Measurements from ENCODE around the gene GDF3.

Gene GDF3

DNA sequence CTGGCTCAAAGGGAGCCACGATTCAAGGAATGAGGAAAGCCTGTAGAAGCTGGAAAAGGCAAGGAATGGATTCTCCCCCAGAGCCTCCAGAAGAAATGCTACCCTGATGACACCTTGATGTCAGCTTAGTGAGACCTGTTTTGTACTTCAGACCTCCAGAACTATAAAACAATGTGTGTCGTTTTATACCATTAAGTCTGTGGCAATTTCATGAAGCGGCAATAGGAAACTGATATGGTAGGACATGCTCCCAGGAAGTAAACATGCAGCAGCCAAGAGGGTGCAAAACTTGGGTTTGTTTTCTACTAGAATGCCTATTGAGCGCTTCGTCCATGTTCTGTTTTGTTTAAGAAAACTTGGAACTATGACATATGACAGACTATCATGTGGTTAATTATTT, 27.4 kb downstream of the GDF3 start:
- no peak overlapping the region for H3K4me3 ChIP-seq (ENCODE audit: low read depth in 1 of 5, low read length in 5 of 5)
- H3K27me3 ChIP-seq (ENCODE audit: control insufficient read depth in 5 of 5, insufficient read depth in 4 of 5, low read length in 5 of 5), result no peaks in the 10 kb centered on the region
- no peaks in the 10 kb centered on the region for H3K9me3 ChIP-seq (ENCODE audit: control insufficient read depth in 5 of 5, low read length in 5 of 5)
- no peaks in the 10 kb centered on the region for H3K4me1 ChIP-seq (ENCODE audit: control insufficient read depth in 5 of 5, insufficient read depth in 5 of 5, low read length in 5 of 5)
- no peaks in the 10 kb centered on the region for H3K36me3 ChIP-seq (ENCODE audit: control insufficient read depth in 5 of 5, insufficient read depth in 5 of 5, low read length in 5 of 5)
- no peak overlapping the region for H3K27ac ChIP-seq (ENCODE audit: low read depth, low read length)
- H3K9ac ChIP-seq (ENCODE audit: low read length in 5 of 5), result no peak overlapping the region

DNA sequence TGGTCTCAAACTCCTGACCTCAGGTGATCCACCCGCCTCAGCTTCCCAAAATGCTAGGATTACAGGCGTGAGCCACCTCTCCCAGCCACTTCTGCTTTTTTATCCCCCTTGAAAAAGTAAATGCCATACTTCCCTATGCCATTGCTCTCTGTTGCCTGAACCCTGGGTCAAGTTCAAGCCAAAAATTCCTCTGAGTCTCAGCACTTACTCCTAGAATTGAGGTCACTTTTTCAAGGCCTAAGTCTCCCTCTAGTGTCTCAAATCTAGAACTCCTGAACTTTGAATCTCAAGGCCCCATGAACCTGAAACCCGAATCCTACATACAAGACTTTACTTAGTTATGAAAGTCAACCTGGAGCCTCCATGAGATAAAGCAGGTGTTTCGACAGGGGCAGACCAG, 28.4 kb downstream of the GDF3 start:
- no peak overlapping the region for H3K9ac ChIP-seq (ENCODE audit: low read length in 5 of 5)
- no peaks in the 10 kb centered on the region for H3K27me3 ChIP-seq (ENCODE audit: control insufficient read depth in 5 of 5, insufficient read depth in 4 of 5, low read length in 5 of 5)
- no peaks in the 10 kb centered on the region for H3K4me1 ChIP-seq (ENCODE audit: control insufficient read depth in 5 of 5, insufficient read depth in 5 of 5, low read length in 5 of 5)
- no peak overlapping the region for H3K4me3 ChIP-seq (ENCODE audit: low read depth in 1 of 5, low read length in 5 of 5)
- no peaks in the 10 kb centered on the region for H3K9me3 ChIP-seq (ENCODE audit: control insufficient read depth in 5 of 5, low read length in 5 of 5)
- H3K27ac ChIP-seq (ENCODE audit: low read depth, low read length), result no peak overlapping the region
- no peaks in the 10 kb centered on the region for H3K36me3 ChIP-seq (ENCODE audit: control insufficient read depth in 5 of 5, insufficient read depth in 5 of 5, low read length in 5 of 5)

DNA sequence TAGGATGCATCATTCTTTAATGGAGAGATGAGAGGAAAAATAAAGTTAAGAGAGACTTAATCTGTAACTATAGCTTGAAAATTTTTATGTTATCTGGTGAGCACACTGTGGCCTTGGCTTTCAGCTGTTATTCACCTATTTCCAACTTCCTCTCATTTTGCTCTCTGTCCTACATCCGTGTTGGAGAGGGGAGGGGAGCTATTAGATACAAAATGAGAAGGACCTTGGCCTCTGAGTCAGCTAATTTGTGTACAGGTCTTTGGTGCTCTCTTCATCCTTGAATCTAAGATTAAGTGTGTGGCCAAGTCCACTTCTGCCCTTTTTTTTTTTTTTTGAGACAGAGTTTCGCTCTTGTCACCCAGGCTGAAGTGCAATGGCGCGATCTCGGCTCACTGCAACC, 29.0 kb downstream of the GDF3 start:
- Histone ChIP-seq H3K4me3 (ENCODE audit: low read depth in 1 of 5, low read length in 5 of 5) (no peak overlapping the region), H3K27ac (ENCODE audit: low read depth, low read length) (no peak overlapping the region), H3K9me3 (ENCODE audit: control insufficient read depth in 5 of 5, low read length in 5 of 5) (no peaks in the 10 kb centered on the region), H3K36me3 (ENCODE audit: control insufficient read depth in 5 of 5, insufficient read depth in 5 of 5, low read length in 5 of 5) (no peaks in the 10 kb centered on the region), H3K4me1 (ENCODE audit: control insufficient read depth in 5 of 5, insufficient read depth in 5 of 5, low read length in 5 of 5) (no peaks in the 10 kb centered on the region), H3K27me3 (ENCODE audit: control insufficient read depth in 5 of 5, insufficient read depth in 4 of 5, low read length in 5 of 5) (no peaks in the 10 kb centered on the region), H3K9ac (ENCODE audit: low read length in 5 of 5) (no peak overlapping the region)

DNA sequence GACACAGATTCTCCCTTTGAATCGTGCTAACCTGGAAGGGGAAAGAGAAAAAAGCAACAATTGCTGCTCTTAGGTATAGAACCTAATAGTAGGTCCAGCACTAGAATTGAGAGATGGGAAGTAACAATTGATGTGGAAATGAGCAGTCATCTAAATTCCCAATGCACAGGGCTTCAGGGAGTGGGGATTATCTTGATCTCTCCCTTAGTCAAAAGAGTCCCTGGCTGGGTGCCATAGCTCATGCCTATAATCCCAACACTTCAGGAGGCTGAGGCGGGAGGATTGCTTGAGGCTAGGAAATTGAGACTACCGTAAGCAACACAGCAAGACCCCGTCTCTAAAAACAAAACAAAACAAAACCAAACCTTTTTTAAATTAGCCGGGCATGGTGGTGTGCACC, 33.8 kb downstream of the GDF3 start:
- no peaks in the 10 kb centered on the region for H3K27me3 ChIP-seq (ENCODE audit: control insufficient read depth in 5 of 5, insufficient read depth in 4 of 5, low read length in 5 of 5)
- H3K9me3 ChIP-seq (ENCODE audit: control insufficient read depth in 5 of 5, low read length in 5 of 5), result no peaks in the 10 kb centered on the region
- no peaks in the 10 kb centered on the region for H3K4me1 ChIP-seq (ENCODE audit: control insufficient read depth in 5 of 5, insufficient read depth in 5 of 5, low read length in 5 of 5)
- H3K4me3 ChIP-seq (ENCODE audit: low read depth in 1 of 5, low read length in 5 of 5), result no peak overlapping the region
- no peaks in the 10 kb centered on the region for H3K36me3 ChIP-seq (ENCODE audit: control insufficient read depth in 5 of 5, insufficient read depth in 5 of 5, low read length in 5 of 5)
- no peak overlapping the region for H3K9ac ChIP-seq (ENCODE audit: low read length in 5 of 5)
- H3K27ac ChIP-seq (ENCODE audit: low read depth, low read length), result no peak overlapping the region

DNA sequence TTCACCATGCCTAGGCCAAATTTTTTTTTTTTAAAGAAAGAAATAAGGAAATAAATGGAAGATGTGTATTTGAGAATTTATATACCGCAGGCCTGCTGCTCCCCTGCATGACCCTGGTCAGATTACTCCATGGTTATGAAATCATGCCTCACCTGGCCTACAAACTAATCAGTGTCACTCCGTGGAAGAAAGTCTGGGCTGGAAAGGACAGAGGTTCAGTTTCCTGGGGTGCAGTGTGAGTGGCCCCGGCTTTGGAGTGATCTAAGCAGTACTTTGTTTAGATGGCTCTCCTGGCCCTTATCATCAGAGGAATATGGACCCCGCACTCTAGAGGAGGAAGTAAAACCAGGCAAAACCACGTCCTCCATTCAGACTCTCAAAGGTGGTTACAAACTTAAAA, 39.5 kb downstream of the GDF3 start:
- no peaks in the 10 kb centered on the region for H3K9me3 ChIP-seq (ENCODE audit: control insufficient read depth in 5 of 5, low read length in 5 of 5)
- H3K9ac ChIP-seq (ENCODE audit: low read length in 5 of 5), result no peak overlapping the region
- H3K27ac ChIP-seq (ENCODE audit: low read depth, low read length), result no peak overlapping the region
- no peaks in the 10 kb centered on the region for H3K4me1 ChIP-seq (ENCODE audit: control insufficient read depth in 5 of 5, insufficient read depth in 5 of 5, low read length in 5 of 5)
- no peak overlapping the region for H3K4me3 ChIP-seq (ENCODE audit: low read depth in 1 of 5, low read length in 5 of 5)
- no peaks in the 10 kb centered on the region for H3K27me3 ChIP-seq (ENCODE audit: control insufficient read depth in 5 of 5, insufficient read depth in 4 of 5, low read length in 5 of 5)
- no peaks in the 10 kb centered on the region for H3K36me3 ChIP-seq (ENCODE audit: control insufficient read depth in 5 of 5, insufficient read depth in 5 of 5, low read length in 5 of 5)

DNA sequence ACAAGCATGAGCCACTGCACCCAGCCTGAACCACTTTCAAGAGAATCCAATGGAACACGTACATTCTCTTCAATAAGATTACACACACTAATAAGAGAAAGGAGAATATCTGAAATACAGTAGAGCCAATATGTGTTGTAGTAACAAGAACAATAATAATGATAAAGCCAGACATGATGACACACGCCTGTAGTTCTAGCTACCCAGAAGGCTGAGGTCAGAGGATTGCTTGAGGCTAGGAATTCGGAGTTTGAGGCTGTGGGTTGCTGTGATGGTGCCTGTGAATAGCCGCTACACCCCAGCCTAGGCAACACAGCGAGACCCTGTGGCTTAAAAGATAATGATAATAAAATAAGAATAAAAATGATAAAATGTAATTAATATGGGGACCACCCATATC, 45.5 kb downstream of the GDF3 start:
- no peak overlapping the region for H3K4me3 ChIP-seq (ENCODE audit: low read depth in 1 of 5, low read length in 5 of 5)
- no peaks in the 10 kb centered on the region for H3K27me3 ChIP-seq (ENCODE audit: control insufficient read depth in 5 of 5, insufficient read depth in 4 of 5, low read length in 5 of 5)
- H3K27ac ChIP-seq (ENCODE audit: low read depth, low read length), result no peak overlapping the region
- H3K4me1 ChIP-seq (ENCODE audit: control insufficient read depth in 5 of 5, insufficient read depth in 5 of 5, low read length in 5 of 5), result no peaks in the 10 kb centered on the region
- H3K36me3 ChIP-seq (ENCODE audit: control insufficient read depth in 5 of 5, insufficient read depth in 5 of 5, low read length in 5 of 5), result no peaks in the 10 kb centered on the region
- H3K9me3 ChIP-seq (ENCODE audit: control insufficient read depth in 5 of 5, low read length in 5 of 5), result no peaks in the 10 kb centered on the region
- H3K9ac ChIP-seq (ENCODE audit: low read length in 5 of 5), result no peak overlapping the region

DNA sequence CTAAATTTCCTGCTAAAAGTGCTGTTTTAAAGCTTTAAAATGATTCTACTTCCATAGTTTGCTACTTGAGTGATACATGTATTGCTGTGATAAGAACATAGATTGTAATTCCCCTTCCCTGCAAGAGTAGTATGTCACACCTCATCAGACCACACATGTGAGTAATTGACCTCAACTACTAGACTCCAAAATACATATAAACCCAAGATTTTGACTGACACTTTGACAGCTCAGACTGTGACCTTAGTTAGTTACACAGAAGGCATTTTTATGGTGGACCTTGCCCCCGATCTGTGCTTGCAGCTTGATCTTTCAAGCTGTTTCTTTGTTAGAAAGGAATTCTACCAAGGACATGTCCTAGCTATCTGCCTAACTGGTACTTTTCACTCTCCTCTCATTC, 48.5 kb downstream of the GDF3 start:
- Histone ChIP-seq H3K27me3 (ENCODE audit: control insufficient read depth in 5 of 5, insufficient read depth in 4 of 5, low read length in 5 of 5) (no peaks in the 10 kb centered on the region), H3K27ac (ENCODE audit: low read depth, low read length) (no peak overlapping the region), H3K4me3 (ENCODE audit: low read depth in 1 of 5, low read length in 5 of 5) (no peak overlapping the region), H3K9me3 (ENCODE audit: control insufficient read depth in 5 of 5, low read length in 5 of 5) (no peaks in the 10 kb centered on the region), H3K36me3 (ENCODE audit: control insufficient read depth in 5 of 5, insufficient read depth in 5 of 5, low read length in 5 of 5) (no peaks in the 10 kb centered on the region), H3K4me1 (ENCODE audit: control insufficient read depth in 5 of 5, insufficient read depth in 5 of 5, low read length in 5 of 5) (no peaks in the 10 kb centered on the region), H3K9ac (ENCODE audit: low read length in 5 of 5) (no peak overlapping the region)

DNA sequence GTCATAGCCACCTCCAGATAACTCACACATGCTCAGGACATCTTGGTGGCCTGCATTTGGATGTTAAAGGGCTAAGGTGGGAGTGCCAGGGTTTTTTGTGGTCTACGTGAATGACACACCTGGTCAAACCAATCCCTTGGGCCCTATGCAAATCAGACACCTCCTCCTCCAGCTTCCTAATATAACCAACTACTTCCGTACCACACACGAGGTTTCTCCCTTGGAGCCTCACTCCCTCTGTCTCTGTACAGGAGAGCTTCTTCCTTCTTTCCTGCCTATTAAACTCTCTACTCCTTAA, 49.4 kb downstream of the GDF3 start:
- Histone ChIP-seq H3K9ac (ENCODE audit: low read length in 5 of 5) (no peak overlapping the region), H3K27me3 (ENCODE audit: control insufficient read depth in 5 of 5, insufficient read depth in 4 of 5, low read length in 5 of 5) (no peaks in the 10 kb centered on the region), H3K27ac (ENCODE audit: low read depth, low read length) (no peak overlapping the region), H3K9me3 (ENCODE audit: control insufficient read depth in 5 of 5, low read length in 5 of 5) (no peaks in the 10 kb centered on the region), H3K36me3 (ENCODE audit: control insufficient read depth in 5 of 5, insufficient read depth in 5 of 5, low read length in 5 of 5) (no peaks in the 10 kb centered on the region), H3K4me1 (ENCODE audit: control insufficient read depth in 5 of 5, insufficient read depth in 5 of 5, low read length in 5 of 5) (no peaks in the 10 kb centered on the region), H3K4me3 (ENCODE audit: low read depth in 1 of 5, low read length in 5 of 5) (no peak overlapping the region)

DNA sequence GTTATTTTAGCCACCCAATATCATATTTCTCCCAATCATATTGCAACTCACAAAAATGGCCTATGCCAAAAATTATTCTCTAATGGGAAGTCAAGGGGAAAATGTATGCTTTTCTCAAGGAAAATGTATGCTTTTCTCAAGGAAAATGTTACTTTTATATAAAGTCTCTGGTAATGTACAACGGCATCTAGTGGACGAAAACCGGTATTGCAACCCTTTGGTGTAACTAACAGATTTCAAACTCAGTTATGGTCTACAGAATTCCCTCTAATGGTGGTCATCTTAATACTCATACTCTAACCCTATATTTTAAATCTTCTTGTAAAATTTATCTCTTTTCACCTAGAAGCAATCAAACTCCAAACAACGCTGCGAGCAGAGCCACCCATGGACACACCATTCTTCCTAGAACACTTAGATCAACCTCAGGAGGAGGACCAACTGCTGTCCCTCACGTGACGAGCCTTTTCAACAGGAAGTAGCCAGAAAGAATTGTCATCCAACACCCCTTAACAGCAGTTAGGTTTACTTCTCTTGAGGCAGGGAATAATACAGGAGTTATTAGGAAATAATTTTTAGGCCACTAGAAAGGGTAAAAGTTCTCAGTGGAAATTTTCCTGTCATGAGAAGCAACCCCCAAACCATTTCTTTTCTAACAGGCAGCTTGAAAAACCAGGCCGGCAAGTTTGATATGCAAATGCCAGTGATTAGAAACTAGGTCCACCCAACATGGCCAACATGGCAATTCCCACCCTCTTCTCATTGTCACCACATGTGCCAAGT, 50.0 kb downstream of the GDF3 start:
- no peaks in the 10 kb centered on the region for H3K27me3 ChIP-seq (ENCODE audit: control insufficient read depth in 5 of 5, insufficient read depth in 4 of 5, low read length in 5 of 5)
- no peak overlapping the region for H3K9ac ChIP-seq (ENCODE audit: low read length in 5 of 5)

DNA sequence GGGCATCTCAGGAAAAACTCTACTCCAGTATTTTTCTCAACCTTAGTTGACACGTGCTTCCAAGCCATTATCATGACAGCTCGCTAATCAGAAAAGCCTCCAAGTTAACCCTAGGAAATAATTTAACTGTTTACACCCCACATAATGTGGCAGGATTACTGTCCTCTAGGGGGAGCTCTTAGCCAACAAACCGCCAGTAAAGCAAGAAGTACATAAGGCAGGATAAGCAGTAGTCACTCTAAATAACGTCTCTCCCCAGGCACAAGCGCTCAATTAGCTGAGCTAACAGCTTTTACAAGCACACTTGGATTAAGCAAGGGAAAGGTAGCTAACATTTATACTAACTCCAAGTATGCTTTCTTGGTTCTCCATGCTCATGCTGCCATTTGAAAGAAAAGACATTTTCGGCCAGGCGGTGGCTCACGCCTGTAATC, 52.7 kb downstream of the GDF3 start:
- Histone ChIP-seq H3K9ac (ENCODE audit: low read length in 5 of 5) (no peak overlapping the region), H3K27ac (ENCODE audit: low read depth, low read length) (no peak overlapping the region), H3K9me3 (ENCODE audit: control insufficient read depth in 5 of 5, low read length in 5 of 5) (no peaks in the 10 kb centered on the region), H3K4me1 (ENCODE audit: control insufficient read depth in 5 of 5, insufficient read depth in 5 of 5, low read length in 5 of 5) (peaks cover 0 to 11% (median 5%) of the 10 kb centered on the region in 5 donors), H3K36me3 (ENCODE audit: control insufficient read depth in 5 of 5, insufficient read depth in 5 of 5, low read length in 5 of 5) (no peaks in the 10 kb centered on the region), H3K27me3 (ENCODE audit: control insufficient read depth in 5 of 5, insufficient read depth in 4 of 5, low read length in 5 of 5) (no peaks in the 10 kb centered on the region), H3K4me3 (ENCODE audit: low read depth in 1 of 5, low read length in 5 of 5) (no peak overlapping the region)

More for the DNA sequence above, 50.0 kb downstream of the GDF3 start:
- no peak overlapping the region for H3K4me3 ChIP-seq (ENCODE audit: low read depth in 1 of 5, low read length in 5 of 5)
- no peak overlapping the region for H3K27ac ChIP-seq (ENCODE audit: low read depth, low read length)
- no peaks in the 10 kb centered on the region for H3K9me3 ChIP-seq (ENCODE audit: control insufficient read depth in 5 of 5, low read length in 5 of 5)
- H3K4me1 ChIP-seq (ENCODE audit: control insufficient read depth in 5 of 5, insufficient read depth in 5 of 5, low read length in 5 of 5), result no peaks in the 10 kb centered on the region
- no peaks in the 10 kb centered on the region for H3K36me3 ChIP-seq (ENCODE audit: control insufficient read depth in 5 of 5, insufficient read depth in 5 of 5, low read length in 5 of 5)

DNA sequence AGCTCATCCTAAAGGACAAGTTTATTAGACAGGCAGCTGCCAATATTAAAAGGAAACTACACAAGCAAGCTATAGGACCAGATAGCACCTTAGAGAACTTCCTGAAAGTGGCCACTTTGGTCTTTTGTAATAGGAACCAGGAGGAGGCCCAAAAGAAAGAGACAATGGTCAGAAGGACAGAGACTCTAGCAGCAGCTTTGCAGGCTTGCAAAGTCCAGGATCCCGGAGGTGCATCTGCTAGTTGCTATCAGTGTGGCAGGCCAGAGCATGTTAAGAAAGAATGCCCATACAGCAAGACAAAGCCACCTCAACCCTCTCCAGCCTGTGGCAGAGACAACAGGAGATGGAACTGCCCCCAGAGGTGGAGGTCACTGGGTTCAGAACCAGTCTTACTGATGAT, 53.3 kb downstream of the GDF3 start:
- Histone ChIP-seq H3K4me1 (ENCODE audit: control insufficient read depth in 5 of 5, insufficient read depth in 5 of 5, low read length in 5 of 5) (peaks cover 0 to 11% (median 5%) of the 10 kb centered on the region in 5 donors), H3K9ac (ENCODE audit: low read length in 5 of 5) (no peak overlapping the region), H3K4me3 (ENCODE audit: low read depth in 1 of 5, low read length in 5 of 5) (no peak overlapping the region), H3K9me3 (ENCODE audit: control insufficient read depth in 5 of 5, low read length in 5 of 5) (no peaks in the 10 kb centered on the region), H3K27ac (ENCODE audit: low read depth, low read length) (no peak overlapping the region), H3K36me3 (ENCODE audit: control insufficient read depth in 5 of 5, insufficient read depth in 5 of 5, low read length in 5 of 5) (no peaks in the 10 kb centered on the region), H3K27me3 (ENCODE audit: control insufficient read depth in 5 of 5, insufficient read depth in 4 of 5, low read length in 5 of 5) (peaks cover 0 to 3% (median 0%) of the 10 kb centered on the region in 5 donors)

Data from subcutaneous abdominal adipose tissue (tissue), 5 donors.